Endometrial microvascular endothelial cells (primary cell): ENCODE data around the gene DOCK2. TPM values are rescaled to one million over a fixed set of nuclear protein-coding genes. Genes with fewer than 3 reads are reported as not detected.
"Not testable (repeated sequence)": the region's sequence is repeated elsewhere in the genome, so short reads cannot be mapped to it uniquely, and the experiment has no call there.

Experiments used
- in situ Hi-C: cut with HindIII; loops from 2 replicates; pipeline ENCODE4 v1.10.0; 2017; ENCODE audit warnings: low sequenced_read_pairs, low pct_unique_long_range_greater_than_20kb; ENCODE audit errors: inconsistent ontology term
- total RNA-seq: library from RNA; depleted of rRNA; stranded (reverse); fragments of >200 nt; gene quantifications from one replicate; pipeline ENCODE4 v1.2.3, GENCODE V29; 2015; ENCODE audit errors: inconsistent ontology term

The DOCK2 gene
- total RNA-seq, 1 donor from 2014 or later: not detected

DNA sequence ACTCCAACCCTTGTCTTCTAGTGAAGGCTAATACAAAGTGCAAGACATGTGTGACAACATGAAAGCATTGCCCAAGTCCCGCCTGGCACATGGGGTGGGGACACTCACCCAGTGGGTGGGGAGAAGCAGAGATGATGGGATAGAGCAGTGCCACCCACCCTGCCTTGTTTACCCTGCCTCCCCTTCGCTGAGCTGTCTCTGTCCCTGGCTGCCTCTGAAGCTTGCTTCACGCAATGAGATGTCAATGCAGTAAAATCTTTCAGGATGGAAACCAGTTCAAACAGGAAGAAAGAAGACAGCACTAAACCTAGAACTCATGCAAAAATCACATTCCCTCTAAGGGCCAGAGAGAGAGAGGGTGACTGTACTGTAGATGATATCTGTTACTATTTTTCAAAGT lies 195.2 kb downstream of the DOCK2 start:
- in situ Hi-C loops: no loop called here

DNA sequence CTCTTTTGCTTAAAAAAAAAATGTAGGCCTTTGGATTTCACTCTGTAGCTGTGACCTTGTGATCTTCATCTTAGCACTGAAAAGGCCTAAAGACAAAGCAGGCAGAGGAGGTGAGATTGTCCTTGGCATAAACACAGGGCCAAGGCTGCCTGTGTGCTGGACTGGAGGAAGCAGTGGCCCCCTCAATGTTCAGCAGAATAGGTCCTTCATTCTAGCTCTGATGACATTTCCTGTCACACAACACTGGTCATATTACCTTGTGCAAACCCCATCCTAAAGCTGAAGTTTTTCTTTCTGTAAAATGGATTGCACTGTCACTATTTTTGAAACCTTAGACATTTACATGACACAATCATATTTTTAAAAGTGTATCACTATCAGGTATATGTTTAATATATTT lies 195.8 kb downstream of the DOCK2 start:
- in situ Hi-C loops: no loop called here

DNA sequence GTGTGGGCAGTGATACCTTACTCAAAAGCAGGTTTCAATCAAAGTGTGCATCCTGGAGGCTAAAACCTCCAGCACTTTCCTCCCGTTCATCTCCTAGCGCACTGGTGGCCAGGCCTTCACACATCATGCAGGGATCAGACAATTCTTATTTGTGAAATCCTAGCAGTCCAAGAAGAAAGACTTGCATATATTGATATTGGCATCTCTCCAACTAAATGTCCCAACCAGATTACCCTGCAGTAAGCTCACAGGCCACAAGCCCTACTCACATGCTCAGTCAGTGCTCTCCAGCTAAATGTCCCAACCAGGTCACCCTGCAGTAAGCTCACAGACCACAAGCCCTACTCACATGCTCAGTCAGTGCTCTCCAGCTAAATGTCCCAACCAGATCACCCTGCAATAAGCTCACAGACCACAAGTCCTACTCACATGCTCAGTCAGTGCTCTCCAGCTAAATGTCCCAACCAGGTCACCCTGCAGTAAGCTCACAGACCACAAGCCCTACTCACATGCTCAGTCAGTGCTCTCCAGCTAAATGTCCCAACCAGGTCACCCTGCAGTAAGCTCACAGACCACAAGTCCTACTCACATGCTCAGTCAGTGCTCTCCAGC lies 196.7 kb downstream of the DOCK2 start:
- in situ Hi-C loops: not testable (repeated sequence)

DNA sequence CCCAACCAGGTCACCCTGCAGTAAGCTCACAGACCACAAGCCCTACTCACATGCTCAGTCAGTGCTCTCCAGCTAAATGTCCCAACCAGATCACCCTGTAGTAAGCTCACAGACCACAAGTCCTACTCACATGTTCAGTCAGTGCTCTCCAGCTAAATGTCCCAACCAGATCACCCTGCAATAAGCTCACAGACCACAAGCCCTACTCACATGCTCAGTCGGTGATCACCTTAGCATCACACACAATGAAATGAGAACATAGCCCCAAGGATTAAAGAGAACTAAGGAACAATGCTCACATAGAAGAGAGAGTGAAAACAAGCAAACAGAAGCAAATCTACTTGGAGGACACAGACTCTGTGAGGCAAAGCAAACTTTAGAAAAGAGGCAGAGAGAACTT lies 197.5 kb downstream of the DOCK2 start:
- in situ Hi-C loops: not testable (repeated sequence)

DNA sequence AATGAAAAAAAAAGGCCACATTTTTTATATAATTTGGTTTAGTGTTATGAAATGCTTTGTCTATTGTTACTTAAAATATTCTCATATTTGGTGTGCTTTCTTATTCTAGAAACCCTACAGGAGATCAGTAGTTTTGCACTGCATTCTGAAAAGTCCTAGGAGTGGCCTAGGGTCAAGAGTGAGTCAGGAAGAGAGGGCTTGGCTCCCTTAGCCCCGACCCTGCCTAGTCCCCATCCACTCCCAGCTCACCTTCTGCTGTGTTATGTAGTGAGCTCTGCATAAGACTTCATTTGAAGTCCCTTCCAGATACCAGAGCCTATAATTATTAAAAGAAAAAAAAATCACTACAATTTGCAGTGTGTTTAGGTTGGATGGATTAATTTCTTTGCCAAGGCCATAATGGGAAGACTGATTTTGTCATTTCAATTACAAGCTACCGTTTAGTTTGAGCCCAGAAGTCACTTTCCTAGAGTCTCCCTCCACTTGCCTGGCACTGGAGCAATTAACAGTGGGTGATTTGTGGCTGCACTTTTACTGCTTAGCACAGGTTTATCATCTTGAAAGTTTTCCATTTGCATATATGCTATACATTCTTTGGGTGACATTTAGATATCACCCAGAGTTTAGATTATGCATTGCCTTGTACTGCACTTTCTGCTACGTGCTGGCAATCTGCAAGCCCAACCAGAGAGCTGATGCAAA lies 199.9 kb downstream of the DOCK2 start:
- in situ Hi-C loops: no loop called here

DNA sequence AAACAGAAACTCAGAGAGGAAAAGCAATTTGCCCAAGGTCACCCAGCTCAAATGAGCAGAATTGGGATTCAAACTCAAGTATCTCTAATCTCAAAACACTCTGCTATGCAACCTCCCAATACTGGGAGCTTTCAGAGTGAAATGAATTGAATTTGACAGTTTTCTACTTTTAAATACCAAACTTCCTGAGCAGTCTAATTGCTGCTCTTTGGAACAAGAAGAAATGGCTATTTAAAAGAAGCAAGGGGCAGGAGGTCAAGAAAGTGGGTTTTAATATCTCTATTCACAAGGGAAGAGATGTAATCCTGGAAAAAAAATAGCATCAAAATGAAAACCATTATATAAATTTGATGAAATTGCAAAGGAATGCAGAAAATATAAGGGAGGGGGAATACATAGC lies 200.6 kb downstream of the DOCK2 start:
- in situ Hi-C loops: no loop called here

DNA sequence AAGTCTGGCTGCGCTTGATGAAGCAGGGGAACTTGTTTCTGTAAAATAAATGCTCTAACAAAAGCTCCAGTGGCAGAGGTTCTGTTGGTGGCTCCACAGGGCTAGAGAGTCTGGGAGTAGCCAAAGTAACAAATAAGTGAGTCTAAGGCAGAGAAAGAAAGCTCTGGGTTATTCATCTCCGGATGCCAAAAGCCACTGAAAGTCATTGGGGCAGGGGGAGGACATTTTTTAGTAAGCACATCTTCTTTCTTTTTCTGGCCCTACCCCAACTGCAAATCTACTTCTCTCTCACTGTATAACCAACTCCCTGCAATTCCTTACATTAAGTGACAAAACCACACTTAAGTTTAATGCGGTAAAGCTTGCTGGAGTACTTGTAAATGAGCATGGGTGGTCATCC lies 201.6 kb downstream of the DOCK2 start:
- in situ Hi-C loops: no loop called here

DNA sequence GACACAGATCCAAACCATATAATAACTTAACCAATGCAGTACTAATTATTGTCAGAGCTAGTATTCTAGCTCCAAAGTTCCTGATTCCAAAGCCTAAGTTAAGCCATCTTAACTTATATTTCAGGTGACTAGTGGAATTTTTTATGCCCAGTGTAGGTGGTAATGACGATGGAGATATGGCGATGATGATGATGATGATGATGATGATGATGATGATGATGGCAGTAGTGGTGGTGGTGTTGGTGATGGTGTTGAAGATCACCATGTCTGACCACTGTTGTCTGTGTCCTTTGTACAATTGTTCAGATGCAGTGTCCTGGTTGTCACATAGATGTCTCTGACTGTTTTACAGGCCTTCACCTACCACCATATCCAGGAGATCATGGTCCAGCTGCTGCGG lies 203.3 kb downstream of the DOCK2 start:
- in situ Hi-C loops: no loop called here

DNA sequence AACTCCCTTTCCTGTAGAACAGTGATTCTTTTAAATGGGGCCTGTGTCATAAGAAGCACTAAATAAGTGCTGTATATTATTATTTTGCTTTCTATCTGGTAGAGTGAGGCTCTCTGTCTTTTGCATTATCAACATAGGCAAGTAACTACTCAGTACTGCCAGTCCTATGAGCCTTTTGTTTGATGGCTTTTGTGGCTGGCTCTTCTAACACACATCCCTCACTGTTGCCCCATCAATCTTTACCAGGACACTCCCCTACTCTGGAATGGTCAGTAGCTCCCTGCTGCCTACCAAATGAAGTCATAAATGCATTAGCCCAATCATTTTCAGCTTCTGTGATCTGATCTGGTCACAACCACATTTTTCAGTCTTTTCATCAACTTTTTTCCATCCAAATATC lies 205.6 kb downstream of the DOCK2 start:
- in situ Hi-C loops: no loop called here

DNA sequence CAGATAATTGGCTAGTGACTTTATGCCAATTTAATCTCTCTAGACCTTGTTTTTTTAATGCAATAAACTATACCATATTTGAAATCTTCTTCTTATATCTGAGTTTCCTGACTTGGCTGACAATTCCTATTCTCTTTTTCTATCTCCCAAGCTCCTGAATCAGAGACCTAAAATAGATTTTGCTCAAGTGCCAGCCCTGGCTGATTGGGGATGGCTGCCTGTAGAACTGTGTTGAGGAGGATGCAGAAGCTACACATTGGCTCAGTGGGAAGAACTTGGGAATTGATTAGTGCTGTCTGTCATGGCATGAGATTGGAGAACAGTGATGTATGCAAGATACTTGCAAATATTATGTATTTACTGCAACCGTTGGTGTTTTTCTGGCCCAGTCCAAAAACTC lies 210.4 kb downstream of the DOCK2 start:
- in situ Hi-C loops: no loop called here

DNA sequence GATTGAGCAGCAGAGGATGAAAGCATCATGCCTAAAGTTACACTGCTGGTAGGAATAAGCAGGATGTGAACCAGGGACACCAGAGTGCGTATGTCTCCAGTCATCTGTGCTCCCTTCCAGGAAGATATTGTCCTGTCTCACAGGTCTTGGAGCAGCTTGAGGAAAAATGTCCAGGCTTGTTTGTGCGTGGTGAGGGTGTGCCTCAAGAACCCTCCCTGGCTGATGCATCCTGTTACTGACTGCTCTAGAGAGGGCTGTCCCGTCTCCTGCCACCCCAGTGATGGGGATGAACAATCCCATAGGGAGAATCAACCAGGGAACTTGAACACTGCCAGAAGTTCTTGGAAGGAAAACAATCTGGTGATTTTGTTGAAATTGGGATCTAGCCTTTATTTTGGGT lies 211.2 kb downstream of the DOCK2 start:
- in situ Hi-C loops: no loop called here

DNA sequence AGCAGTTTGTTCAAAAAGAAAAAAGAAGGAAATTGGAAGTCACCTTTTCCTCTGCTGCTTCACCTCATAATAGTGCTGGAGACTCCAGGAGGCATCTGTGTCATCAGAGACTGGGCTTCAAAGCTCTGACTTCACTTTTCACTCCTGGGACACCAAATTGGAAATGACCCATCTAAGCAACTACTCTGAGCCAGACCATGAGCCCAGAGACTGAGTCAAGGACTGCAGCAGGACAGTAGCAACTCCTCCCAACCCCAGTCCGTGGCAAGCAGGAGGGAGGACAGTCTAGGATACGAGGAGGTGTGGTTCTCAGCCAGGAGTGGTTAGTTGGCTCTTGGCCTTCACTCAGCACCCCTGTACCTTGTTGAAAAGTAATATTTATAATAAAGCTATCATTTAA lies 211.7 kb downstream of the DOCK2 start:
- in situ Hi-C loops: no loop called here

DNA sequence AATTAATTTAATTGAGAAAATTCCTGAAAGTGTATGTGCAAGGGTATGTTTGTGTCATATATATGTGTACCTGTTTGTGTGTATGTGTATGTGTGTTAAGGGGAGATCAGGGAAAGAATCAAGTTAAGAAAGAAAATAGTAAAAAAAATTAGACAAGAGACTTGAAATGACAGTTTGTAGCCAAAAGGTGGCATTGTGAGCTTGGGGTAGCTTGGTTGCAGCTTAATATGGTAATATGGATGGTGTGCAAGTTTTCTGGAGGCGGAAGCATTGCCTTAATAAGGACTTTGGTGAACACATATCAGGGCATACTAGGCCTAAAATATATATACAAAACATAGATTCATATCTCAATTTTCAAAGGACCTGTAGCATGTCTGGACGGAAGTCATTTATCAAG lies 213.3 kb downstream of the DOCK2 start:
- in situ Hi-C loops: no loop called here

DNA sequence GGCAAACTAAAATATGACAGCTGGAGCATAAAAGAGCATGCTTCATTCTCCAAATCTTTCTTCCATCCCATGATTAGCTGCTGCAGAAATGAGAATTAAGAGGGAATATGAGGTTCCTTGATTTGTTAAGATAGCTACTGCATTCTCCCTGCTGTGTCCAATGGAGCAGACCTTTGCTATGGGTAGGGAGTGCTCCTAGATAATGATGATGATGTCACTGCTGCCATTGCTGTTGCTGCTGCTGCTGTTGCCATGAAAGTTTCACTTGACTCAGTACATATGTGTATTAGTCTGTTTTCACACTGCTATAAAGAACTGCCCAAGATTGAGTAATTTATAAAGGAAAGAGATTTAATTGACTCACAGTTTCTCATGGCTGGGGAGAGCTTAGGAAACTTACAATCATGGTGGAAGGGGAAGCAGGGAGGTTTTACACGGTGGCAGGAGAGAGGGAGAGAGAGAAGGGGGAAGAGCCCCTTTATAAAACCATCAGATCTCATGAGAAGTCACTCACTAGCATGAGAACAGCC lies 214.3 kb downstream of the DOCK2 start:
- in situ Hi-C loops: no loop called here

DNA sequence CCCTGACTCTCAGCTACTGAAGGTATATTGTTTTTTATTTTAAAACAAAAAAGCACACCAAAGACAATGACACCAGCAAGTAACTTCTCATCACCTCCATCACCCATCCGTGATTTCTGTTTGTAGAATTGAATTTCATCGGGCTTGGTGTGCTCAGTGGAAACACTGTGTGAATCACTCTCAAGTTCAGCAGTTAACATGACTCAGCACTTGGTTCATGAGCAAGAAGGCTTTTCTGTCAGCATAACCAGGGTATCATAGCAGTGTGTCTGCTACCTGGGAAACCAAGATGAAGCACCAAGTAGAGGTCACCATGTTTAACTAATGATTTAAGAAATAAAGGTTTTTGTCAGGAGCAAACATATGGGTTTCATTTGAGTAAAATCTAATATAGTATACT lies 219.5 kb downstream of the DOCK2 start:
- in situ Hi-C loops: no loop called here

DNA sequence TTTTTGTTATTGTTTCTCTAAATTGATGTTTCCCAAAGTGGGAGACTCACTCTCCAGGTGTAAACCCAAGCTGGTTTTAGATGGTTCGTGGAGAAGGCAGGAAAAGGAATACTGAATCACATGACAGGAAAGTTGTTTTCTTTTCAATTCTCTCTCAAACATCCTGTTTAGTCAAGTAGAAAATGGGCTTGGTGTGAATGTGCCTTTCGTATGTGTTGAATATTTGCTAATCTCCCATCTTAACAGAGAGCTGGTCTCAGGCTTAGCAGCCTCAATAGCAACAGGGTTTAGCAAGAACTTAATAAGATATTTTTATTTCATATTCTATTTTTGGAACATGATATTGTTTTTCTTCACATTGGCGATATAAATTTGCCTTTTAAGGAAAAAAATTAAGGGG lies 223.5 kb downstream of the DOCK2 start:
- in situ Hi-C loops: no loop called here

DNA sequence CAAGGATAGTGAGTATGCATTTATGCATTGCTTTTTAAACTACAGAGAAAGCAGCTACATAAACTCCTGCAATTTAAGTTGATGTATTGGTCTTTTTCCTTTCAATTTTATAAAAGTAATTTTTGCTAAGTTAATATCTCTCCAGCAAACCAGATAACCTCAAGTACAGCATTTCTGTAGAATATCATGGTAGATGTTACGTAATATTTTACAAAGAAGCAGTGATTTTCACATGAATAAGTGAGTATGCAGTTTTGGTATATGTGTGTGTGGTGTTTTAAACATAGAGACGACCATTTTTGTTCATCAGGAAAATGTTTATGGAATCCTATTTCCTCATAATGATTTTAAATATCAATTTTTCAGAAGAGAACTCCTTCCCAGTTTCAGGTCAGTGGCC lies 224.4 kb downstream of the DOCK2 start:
- in situ Hi-C loops: no loop called here

DNA sequence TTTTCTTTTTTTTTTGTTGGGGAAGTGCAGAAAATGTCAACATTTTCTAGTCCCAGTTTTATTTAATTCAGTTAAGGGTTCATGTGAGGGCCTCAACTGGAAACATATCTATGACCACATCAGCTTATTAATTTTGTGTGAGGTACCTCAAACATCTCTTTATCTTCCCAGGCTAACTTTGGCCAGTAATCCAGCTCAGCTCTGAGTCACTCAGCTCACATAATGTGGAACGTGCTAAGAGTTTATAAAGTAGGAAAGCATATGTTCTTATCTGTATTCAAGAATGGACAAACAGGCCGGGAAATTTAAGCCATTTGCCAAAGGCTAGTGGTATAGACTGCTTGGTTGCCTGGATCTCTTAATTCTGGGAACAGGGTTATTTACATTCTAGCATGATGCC lies 224.9 kb downstream of the DOCK2 start:
- in situ Hi-C loops: no loop called here

DNA sequence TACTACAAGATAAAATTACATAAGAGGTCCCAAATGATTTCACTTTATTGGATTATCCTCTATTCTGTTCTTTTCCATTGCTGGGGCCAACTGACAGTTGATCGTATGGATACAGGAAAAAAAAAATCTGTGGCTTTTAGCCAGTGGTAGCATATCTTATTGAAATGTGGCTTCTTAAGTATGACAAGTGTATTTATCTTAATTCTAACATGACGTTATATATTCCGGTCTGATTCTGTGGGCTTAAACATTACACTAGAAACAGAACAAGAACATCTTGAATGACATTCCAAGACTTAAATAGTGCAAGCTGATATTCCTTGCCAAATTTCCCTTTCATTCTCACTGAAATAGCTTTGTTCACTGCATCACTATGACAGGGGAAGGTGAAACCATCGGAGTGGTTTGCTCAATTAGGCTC lies 225.3 kb downstream of the DOCK2 start:
- in situ Hi-C loops: no loop called here

DNA sequence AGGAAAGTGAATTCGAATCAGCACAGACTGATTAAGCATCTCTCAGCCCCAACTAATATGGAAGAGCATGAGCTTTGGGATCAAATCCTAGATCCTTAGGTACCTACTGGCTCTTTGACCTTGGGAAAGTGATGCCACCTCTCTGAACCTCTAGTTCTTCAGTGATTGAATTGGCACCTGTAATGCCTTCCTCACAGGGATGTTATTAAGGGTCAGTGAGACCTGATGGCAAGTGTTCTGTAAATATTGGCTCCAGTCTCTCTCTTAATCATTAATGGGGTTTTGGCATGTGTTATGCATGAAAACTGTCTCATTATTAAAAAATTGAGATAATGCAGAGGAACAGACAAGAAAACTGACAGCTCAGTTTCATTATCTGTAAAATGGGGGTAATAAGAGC lies 227.4 kb downstream of the DOCK2 start:
- in situ Hi-C loops: no loop called here

DNA sequence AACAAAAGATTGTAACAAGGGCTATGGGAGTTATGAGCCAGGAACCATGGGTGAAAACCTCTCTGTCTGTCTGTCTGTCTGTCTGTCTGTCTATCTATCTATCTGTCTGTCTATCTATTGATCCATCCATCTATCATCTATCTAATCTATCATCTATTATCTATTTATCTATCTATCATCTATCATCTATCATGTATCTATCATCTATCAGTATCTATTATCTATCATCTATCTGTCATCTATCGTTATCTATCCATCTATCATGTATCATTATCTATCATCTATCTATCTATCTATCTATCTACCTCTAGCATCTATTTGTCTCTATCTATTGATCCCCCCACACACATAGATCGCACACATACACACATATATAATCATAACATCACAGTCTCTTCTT lies 230.3 kb downstream of the DOCK2 start:
- in situ Hi-C loops: no loop called here
